ENCODE data around the gene DOCK9.

DNA sequence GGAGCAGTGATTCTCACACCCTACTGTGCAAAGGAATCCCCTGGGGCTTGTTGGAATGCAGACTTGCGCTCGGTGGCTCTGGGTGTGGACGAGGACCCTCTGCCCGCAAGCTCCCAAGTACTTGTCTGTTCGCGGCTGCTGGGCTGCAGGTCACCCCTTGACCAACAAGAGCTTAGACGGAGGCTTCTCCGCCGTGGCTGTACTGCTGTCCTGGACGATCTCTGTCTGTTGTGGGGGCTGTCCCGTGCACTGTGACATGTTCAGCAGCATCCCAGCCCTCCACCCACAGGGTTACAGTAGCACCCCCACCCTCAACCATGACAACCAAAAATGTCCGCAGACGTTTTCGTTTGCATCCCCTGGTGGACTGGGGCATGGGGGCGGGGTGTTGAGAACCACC, 202.5 kb downstream of the DOCK9 start:
- TF ChIP-seq TARDBP (IDR thresholded peaks at IDR 0.05) (no peak), PHF20 (IDR thresholded peaks at IDR 0.05; ENCODE audit: partially characterized antibody) (no peak), SMC3 (conservative IDR thresholded peaks at IDR 0.05; ENCODE audit: insufficient read depth, low read depth, low read length) (no peak), GABPA (tag; conservative IDR thresholded peaks at IDR 0.05; ENCODE audit: low read depth) (no peak)

All from K562 (cell line).